K562 (cell line): ENCODE data around the gene PTCRA. TPM values are rescaled to one million over a fixed set of nuclear protein-coding genes. Genes with fewer than 3 reads are reported as not detected.

Experiments used
- BMI1 ChIP-seq: fragments of 150-350 bp; IDR thresholded peaks from 2 replicates; pipeline ENCODE4 v1.6.1; 2014; ENCODE audit warnings: low read length
- BRD4 ChIP-seq: fragments of 200-600 bp; sonication (generic); IDR thresholded peaks from 2 replicates; pipeline ENCODE4 v1.6.1; 2017; ENCODE audit warnings: inconsistent platforms
- CBX5 ChIP-seq: IDR thresholded peaks from 2 replicates; pipeline ENCODE4 v1.6.1; 2014; ENCODE audit warnings: low read depth, borderline replicate concordance
- CBX8 ChIP-seq: fragments of 200-600 bp; sonication (generic); IDR thresholded peaks from 2 replicates; pipeline ENCODE4 v1.6.1; 2012; ENCODE audit warnings: borderline replicate concordance, mixed run types, low read depth, mild to moderate bottlenecking, moderate library complexity, mixed read lengths, low read length, control low read depth, inconsistent platforms; ENCODE audit not compliant: poor library complexity, severe bottlenecking; ENCODE audit errors: extremely low read depth
- COPS2 ChIP-seq: fragments of 450-650 bp; conservative IDR thresholded peaks from 2 replicates; pipeline ENCODE4 v1.6.1; 2016; ENCODE audit warnings: mild to moderate bottlenecking, moderate library complexity
- FOSL1 ChIP-seq: fragments of 200-800 bp; sonication (Bioruptor generic); conservative IDR thresholded peaks from 2 replicates; pipeline ENCODE4 v1.6.1; 2016; ENCODE audit warnings: missing genetic modification characterization, missing compliant biosample characterization
- HDAC2 ChIP-seq: fragments of 450-650 bp; IDR thresholded peaks from 2 replicates; pipeline ENCODE4 v1.6.1; 2016; ENCODE audit warnings: mild to moderate bottlenecking
- HMG20B ChIP-seq: fragments of 250-450 bp; sonication (Bioruptor Pico); IDR thresholded peaks from 2 replicates; pipeline ENCODE4 v1.5.0; 2021; ENCODE audit warnings: mild to moderate bottlenecking
- HNRNPUL1 ChIP-seq: fragments of 200-400 bp; formaldehyde crosslinking; IDR thresholded peaks from 2 replicates; pipeline ENCODE4 v1.6.1; 2017; ENCODE audit warnings: low read length
- MAFK ChIP-seq: IDR thresholded peaks from 2 replicates; pipeline ENCODE4 v1.6.1; 2011; ENCODE audit warnings: low read length, improper control_type of control experiment
- MBD1 ChIP-seq: fragments of 250-450 bp; sonication (Bioruptor Pico); IDR thresholded peaks from 2 replicates; pipeline ENCODE4 v1.8.0; 2022; ENCODE audit warnings: inconsistent platforms
- MCM5 ChIP-seq: fragments of 450-650 bp; IDR thresholded peaks from 2 replicates; pipeline ENCODE4 v1.6.1; 2016; ENCODE audit warnings: low read depth
- NBN ChIP-seq: fragments of 450-650 bp; IDR thresholded peaks from 2 replicates; pipeline ENCODE4 v1.6.1; 2016; ENCODE audit warnings: low read depth, mild to moderate bottlenecking
- NFYB ChIP-seq: IDR thresholded peaks from 2 replicates; pipeline ENCODE4 v1.6.1; 2011; ENCODE audit warnings: mild to moderate bottlenecking, moderate library complexity; ENCODE audit not compliant: insufficient read length; ENCODE audit errors: extremely low read depth
- PRPF4 ChIP-seq: fragments of 200-400 bp; formaldehyde crosslinking; IDR thresholded peaks from one replicate; pipeline ENCODE4 v1.6.1; 2017; ENCODE audit warnings: low read length, low read depth, mild to moderate bottlenecking; ENCODE audit not compliant: insufficient read depth, poor library complexity, severe bottlenecking
- RNF2 ChIP-seq: sonication (generic); IDR thresholded peaks from 2 replicates; pipeline ENCODE4 v1.6.1; 2016
- SMC3 ChIP-seq: conservative IDR thresholded peaks from 2 replicates; pipeline ENCODE4 v1.6.1; 2011; ENCODE audit warnings: low read depth, low read length, improper control_type of control experiment; ENCODE audit not compliant: insufficient read depth
- SNRNP70 ChIP-seq: fragments of 200-400 bp; formaldehyde crosslinking; optimal IDR thresholded peaks from 2 replicates; pipeline ENCODE3; 2017; ENCODE audit warnings: low read depth, low read length
- TAF9B ChIP-seq: fragments of 450-650 bp; IDR thresholded peaks from 2 replicates; pipeline ENCODE4 v1.6.1; 2018; ENCODE audit warnings: mild to moderate bottlenecking; ENCODE audit not compliant: partially characterized antibody
- TFAM ChIP-seq: fragments of 250-450 bp; sonication (Bioruptor Pico); conservative IDR thresholded peaks from 2 replicates; pipeline ENCODE4 v1.5.0; 2021; ENCODE audit warnings: mild to moderate bottlenecking, moderate library complexity
- ZBTB7A ChIP-seq: IDR thresholded peaks from 2 replicates; pipeline ENCODE4 v1.6.1; 2011; ENCODE audit warnings: low read depth, mild to moderate bottlenecking, low read length, moderate library complexity, borderline replicate concordance; ENCODE audit not compliant: control insufficient read depth
- ZNF212 ChIP-seq: fragments of 450-650 bp; formaldehyde crosslinking; IDR thresholded peaks from 2 replicates; pipeline ENCODE4 v1.4.0; 2020; ENCODE audit warnings: mild to moderate bottlenecking
- ZNF217 ChIP-seq: sonication (generic); formaldehyde crosslinking; IDR thresholded peaks from 2 replicates; pipeline ENCODE4 v1.8.0; 2022; ENCODE audit warnings: mild to moderate bottlenecking, missing genetic modification reagents
- ZNF436 ChIP-seq: fragments of 250-450, 450-650 bp; sonication (Bioruptor Pico); formaldehyde crosslinking; IDR thresholded peaks from 2 replicates; pipeline ENCODE4 v1.7.0; 2020; ENCODE audit warnings: mild to moderate bottlenecking
- polyA plus RNA-seq, 8 experiments: library from polyadenylated mRNA; depleted of rRNA in 4 of 8; stranded (reverse) in 5 of 8; unstranded in 3 of 8; fragments of >200 nt; fragmentation: Nextera tagmentation in 2 of 8; fragmentation: Illumina TruSeq in 1 of 8; extraction: Ambion mirVana in 2 of 8; extraction: Trizol in 1 of 8; gene quantifications; 2 replicates each; pipeline versions ENCODE4 v1.2.1 to v1.2.3, GENCODE V29; 2011 to 2014; ENCODE audit warnings: inconsistent platforms in 1 of 8, missing spikeins in 1 of 8
- total RNA-seq, 7 experiments: library from RNA; depleted of rRNA in 6 of 7; stranded (reverse); fragments of >200 nt in 6 of 7; fragmentation: Illumina TruSeq in 2 of 7; extraction: Trizol in 2 of 7; gene quantifications; 2 replicates each; pipeline versions ENCODE4 v1.2.1 to v1.2.3, GENCODE V29; 2011 to 2021; ENCODE audit warnings: low replicate concordance in 1 of 7
- TF ChIP-seq, protein P1 (sequence below): fragments of 450-650 bp; formaldehyde crosslinking; IDR thresholded peaks from 2 replicates; pipeline ENCODE4 v1.4.0; 2022; ENCODE audit warnings: missing genetic modification characterization
- TF ChIP-seq, protein P2 (sequence below): sonication (generic); formaldehyde crosslinking; IDR thresholded peaks from 2 replicates; pipeline ENCODE4 v1.8.1; 2022; ENCODE audit warnings: missing genetic modification reagents

PTCRA gene
- total and polyA plus RNA-seq, 9 of the 15 experiments (the other 6 are each of a cell fraction or from before 2014, with no cell fraction given) = 0.21 TPM; not detected in 8

- TF ChIP-seq, protein P1, sequence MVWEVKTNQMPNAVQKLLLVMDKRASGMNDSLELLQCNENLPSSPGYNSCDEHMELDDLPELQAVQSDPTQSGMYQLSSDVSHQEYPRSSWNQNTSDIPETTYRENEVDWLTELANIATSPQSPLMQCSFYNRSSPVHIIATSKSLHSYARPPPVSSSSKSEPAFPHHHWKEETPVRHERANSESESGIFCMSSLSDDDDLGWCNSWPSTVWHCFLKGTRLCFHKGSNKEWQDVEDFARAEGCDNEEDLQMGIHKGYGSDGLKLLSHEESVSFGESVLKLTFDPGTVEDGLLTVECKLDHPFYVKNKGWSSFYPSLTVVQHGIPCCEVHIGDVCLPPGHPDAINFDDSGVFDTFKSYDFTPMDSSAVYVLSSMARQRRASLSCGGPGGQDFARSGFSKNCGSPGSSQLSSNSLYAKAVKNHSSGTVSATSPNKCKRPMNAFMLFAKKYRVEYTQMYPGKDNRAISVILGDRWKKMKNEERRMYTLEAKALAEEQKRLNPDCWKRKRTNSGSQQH (CRISPR knock-in tag) = peak; percentile 87
- TF ChIP-seq CBX8 (no peak), ZNF212 (CRISPR knock-in tag) (no peak; the same call in 1 of the 2 replicates), CBX5 (no peak), HMG20B (CRISPR knock-in tag) (no peak), SNRNP70 (peak; percentile 47), ZBTB7A (no peak), TFAM (CRISPR knock-in tag) (no peak), ZNF217 (CRISPR knock-in tag) (no peak), HDAC2 (0 out of 2 replicates have a peak, but pooled peaks have one; percentile 64), NFYB (no peak), FOSL1 (tag) (peak; percentile 69), SMC3 (no peak), BMI1 (no peak; the same call in 1 of the 2 replicates), BRD4 (peak; percentile 99), ZNF436 (CRISPR knock-in tag) (no peak; the same call in 1 of the 2 replicates), MAFK (peak; percentile 24; the same call in 1 of the 2 replicates), MBD1 (CRISPR knock-in tag) (no peak), RNF2 (peak; percentile 60), TAF9B (peak; percentile 100), COPS2 (no peak), MCM5 (no peak), NBN (peak; percentile 75), HNRNPUL1 (no peak), PRPF4 (no peak)
- TF ChIP-seq, protein P2, sequence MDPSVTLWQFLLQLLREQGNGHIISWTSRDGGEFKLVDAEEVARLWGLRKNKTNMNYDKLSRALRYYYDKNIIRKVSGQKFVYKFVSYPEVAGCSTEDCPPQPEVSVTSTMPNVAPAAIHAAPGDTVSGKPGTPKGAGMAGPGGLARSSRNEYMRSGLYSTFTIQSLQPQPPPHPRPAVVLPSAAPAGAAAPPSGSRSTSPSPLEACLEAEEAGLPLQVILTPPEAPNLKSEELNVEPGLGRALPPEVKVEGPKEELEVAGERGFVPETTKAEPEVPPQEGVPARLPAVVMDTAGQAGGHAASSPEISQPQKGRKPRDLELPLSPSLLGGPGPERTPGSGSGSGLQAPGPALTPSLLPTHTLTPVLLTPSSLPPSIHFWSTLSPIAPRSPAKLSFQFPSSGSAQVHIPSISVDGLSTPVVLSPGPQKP (CRISPR knock-in tag) = no peak
Observed at GRCh38 chr6:42879372-42880239, 36.2 kb upstream of the PTCRA start, which contains the start of gene RPL7L1 (continued).
